NCI-H446 treated with DMSO at 0.1 percent for 48 hours (cell line): ENCODE measurements around the gene ADGRD2.

Source experiments
- DNase-seq: peaks from one replicate; lab custom pipeline; 2025; lab: John Stamatoyannopoulos, UW

ADGRD2 gene

GRCh38 chr9:124496463-124496862 is 46.2 kb downstream of the ADGRD2 start:
- no peak for DNase-seq

GRCh38 chr9:124497441-124497840 is 47.2 kb downstream of the ADGRD2 start:
- no peak for DNase-seq

GRCh38 chr9:124498040-124498439 is 47.8 kb downstream of the ADGRD2 start:
- no peak for DNase-seq

- no peak for DNase-seq
Observed at GRCh38 chr9:124498499-124499146, 48.4 kb downstream of the ADGRD2 start.

- no peak for DNase-seq
Observed at GRCh38 chr9:124499216-124499615, 49.0 kb downstream of the ADGRD2 start.

GRCh38 chr9:124500028-124500795 is 50.0 kb downstream of the ADGRD2 start:
- DNase-seq: no peak

GRCh38 chr9:124500796-124501611 is 50.8 kb downstream of the ADGRD2 start:
- DNase-seq: no peak

GRCh38 chr9:124501771-124502320 is 51.6 kb downstream of the ADGRD2 start:
- DNase-seq: no peak

GRCh38 chr9:124502711-124503702 is 52.8 kb downstream of the ADGRD2 start:
- no peak for DNase-seq

GRCh38 chr9:124503713-124504529 is 53.7 kb downstream of the ADGRD2 start:
- DNase-seq: no peak

- no peak for DNase-seq
Observed at GRCh38 chr9:124504530-124505005, 54.3 kb downstream of the ADGRD2 start.

- no peak for DNase-seq
Observed at GRCh38 chr9:124505006-124505900, 55.0 kb downstream of the ADGRD2 start.

- no peak for DNase-seq
Observed at GRCh38 chr9:124505901-124506346, 55.7 kb downstream of the ADGRD2 start.

GRCh38 chr9:124506433-124506832 is 56.2 kb downstream of the ADGRD2 start:
- DNase-seq: no peak

- no peak for DNase-seq
Observed at GRCh38 chr9:124506931-124507879, 57.0 kb downstream of the ADGRD2 start, which contains the start of gene NR5A1. NR5A1 (minus strand) TSS chr9:124507399; CDS start chr9:124503395, 4,004 bp downstream.

- DNase-seq: no peak
Observed at GRCh38 chr9:124507880-124508423, 57.7 kb downstream of the ADGRD2 start.

GRCh38 chr9:124510650-124511425 is 60.6 kb downstream of the ADGRD2 start:
- no peak for DNase-seq
